Upper lobe of left lung (tissue), 6 donors: ENCODE data around the gene FBLN2. TPM values are rescaled to one million over a fixed set of nuclear protein-coding genes. Genes with fewer than 3 reads are reported as not detected.

ENCODE experiments used
- ATAC-seq, 2 donors: fragments of 200-7000 bp; cut with Tn5 transposase; one replicate each; pipeline ENCODE4 v1.9.1; 2022; ENCODE audit warnings: mild to moderate bottlenecking in 2 of 2, moderate library complexity in 2 of 2; ENCODE audit not compliant: low FRiP score in 2 of 2
- DNase-seq, 2 donors: peaks; one replicate each; pipeline ENCODE4 v3.0.0-alpha.2; 2019 to 2020
- H3K27ac ChIP-seq, 4 donors: fragments of 200-600 bp; sonication (generic); one replicate each; pipeline ENCODE4 v1.5.1; 2016 to 2019
- H3K27me3 ChIP-seq, 4 donors: fragments of 200-600 bp; sonication (generic); one replicate each; pipeline ENCODE4 v1.5.1; 2017 to 2019
- H3K36me3 ChIP-seq, 4 donors: fragments of 200-600 bp; sonication (generic); one replicate each; pipeline ENCODE4 v1.5.1; 2016 to 2019
- H3K4me1 ChIP-seq, 4 donors: fragments of 200-600 bp; sonication (generic); one replicate each; pipeline ENCODE4 v1.5.1; 2018 to 2019
- H3K4me3 ChIP-seq, 4 donors: fragments of 200-600 bp; sonication (generic); one replicate each; pipeline ENCODE4 v1.5.1; 2017 to 2019; ENCODE audit warnings: mild to moderate bottlenecking in 2 of 4, moderate library complexity in 1 of 4
- H3K9me3 ChIP-seq, 4 donors: fragments of 200-600 bp; sonication (generic); one replicate each; pipeline ENCODE4 v1.5.1; 2018 to 2019
- EP300 ChIP-seq, 4 donors: sonication (generic); formaldehyde crosslinking; IDR thresholded peaks; one replicate each; pipeline ENCODE4 v1.5.1; 2017; ENCODE audit warnings: antibody characterized with exemption in 4 of 4, control low read depth in 2 of 4
- POLR2A ChIP-seq, 4 donors: fragments of 450-650 bp; IDR thresholded peaks; one replicate each; pipeline ENCODE4 v1.5.1; 2016 to 2017; ENCODE audit warnings: antibody characterized with exemption in 4 of 4, mild to moderate bottlenecking in 2 of 4
- POLR2AphosphoS5 ChIP-seq, 2 donors: sonication (generic); formaldehyde crosslinking; IDR thresholded peaks; one replicate each; pipeline ENCODE4 v1.5.1; 2017; ENCODE audit warnings: antibody characterized with exemption in 2 of 2
- WGBS, 2 donors: methylation state at CpG; one replicate each; pipeline ENCODE4 v1.1.5; 2017 to 2018; 5-methylcytosine and 5-hydroxymethylcytosine counted together
- total RNA-seq, 6 donors: library from RNA; depleted of rRNA in 4 of 6; stranded (reverse); fragments of >200 nt in 4 of 6; gene quantifications; one replicate each; pipeline versions ENCODE4 v1.1.0 to v1.2.1, GENCODE V29; 2016 to 2021
- TF ChIP-seq, protein P1 (sequence below), 6 experiments: fragments of 450-650 bp in 4 of 6; fragments of 200-600 bp in 2 of 6; sonication (generic) in 2 of 6; IDR thresholded peaks; one replicate each; pipeline ENCODE4 v1.5.1; 2016 to 2019; ENCODE audit warnings: antibody characterized with exemption in 6 of 6
- donor health status: DM: no; HTN: no; CAD: no; lungs with moderate emphysema.
- donor health status: DM: no; HTN: yes; CAD: no; lungs with severe emphysema.

The FBLN2 gene
- total RNA-seq, 6 donors from 2014 or later, result 2.1 to 85.7 (median 19.5) TPM

DNA sequence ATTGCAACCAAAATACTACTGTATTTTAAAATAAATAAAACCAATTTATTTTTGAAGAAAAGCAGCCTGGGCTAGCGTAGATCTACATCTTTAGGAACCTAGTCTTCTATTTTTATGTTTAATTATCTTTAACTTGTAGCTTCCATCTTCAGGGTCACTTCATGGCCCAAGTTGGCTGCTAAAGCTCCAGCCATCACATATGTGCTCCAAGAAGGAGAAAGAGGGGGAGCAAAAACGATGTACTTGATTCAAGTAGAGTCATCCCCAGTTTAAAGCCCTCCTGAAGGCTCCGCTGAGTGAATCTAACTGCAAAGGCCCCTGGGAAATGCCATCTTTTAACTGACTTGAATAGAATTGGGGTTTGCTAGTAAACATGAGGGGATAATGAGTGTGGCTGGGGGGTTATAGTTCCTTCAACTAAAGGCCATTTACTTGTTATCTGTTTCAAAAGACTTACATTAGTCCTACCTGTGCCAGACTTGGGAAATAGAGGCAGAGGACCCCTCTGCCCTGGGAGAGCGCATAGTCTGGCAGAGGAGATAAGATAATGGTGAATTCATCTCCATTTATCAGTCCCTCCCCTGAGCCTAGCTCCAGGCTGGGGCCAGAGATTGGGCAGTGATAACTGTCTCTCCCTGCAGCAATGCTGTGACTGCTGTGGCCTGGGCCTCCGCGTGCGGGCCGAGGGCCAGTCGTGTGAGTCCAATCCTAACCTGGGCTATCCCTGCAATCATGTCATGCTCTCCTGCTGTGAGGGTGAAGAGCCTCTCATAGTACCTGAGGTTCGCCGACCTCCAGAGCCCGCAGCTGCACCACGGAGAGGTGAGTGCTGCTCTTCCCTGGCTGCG is 64.6 kb downstream of the FBLN2 start:
- Histone ChIP-seq H3K4me3 (no peak overlapping the region), H3K9me3 (no peaks in the 10 kb centered on the region), H3K27me3 (no peaks in the 10 kb centered on the region), H3K36me3 (no peaks in the 10 kb centered on the region), H3K27ac (no peak overlapping the region), H3K4me1 (no peaks in the 10 kb centered on the region)
- DNase-seq, result peak in 1 of 2 donors; percentile 65
- ATAC-seq, result no peak
- 88 to 93% methylated on average over 11 to 14 of the region's 14 CpGs for WGBS, 2 donors
- TF ChIP-seq, protein P1, sequence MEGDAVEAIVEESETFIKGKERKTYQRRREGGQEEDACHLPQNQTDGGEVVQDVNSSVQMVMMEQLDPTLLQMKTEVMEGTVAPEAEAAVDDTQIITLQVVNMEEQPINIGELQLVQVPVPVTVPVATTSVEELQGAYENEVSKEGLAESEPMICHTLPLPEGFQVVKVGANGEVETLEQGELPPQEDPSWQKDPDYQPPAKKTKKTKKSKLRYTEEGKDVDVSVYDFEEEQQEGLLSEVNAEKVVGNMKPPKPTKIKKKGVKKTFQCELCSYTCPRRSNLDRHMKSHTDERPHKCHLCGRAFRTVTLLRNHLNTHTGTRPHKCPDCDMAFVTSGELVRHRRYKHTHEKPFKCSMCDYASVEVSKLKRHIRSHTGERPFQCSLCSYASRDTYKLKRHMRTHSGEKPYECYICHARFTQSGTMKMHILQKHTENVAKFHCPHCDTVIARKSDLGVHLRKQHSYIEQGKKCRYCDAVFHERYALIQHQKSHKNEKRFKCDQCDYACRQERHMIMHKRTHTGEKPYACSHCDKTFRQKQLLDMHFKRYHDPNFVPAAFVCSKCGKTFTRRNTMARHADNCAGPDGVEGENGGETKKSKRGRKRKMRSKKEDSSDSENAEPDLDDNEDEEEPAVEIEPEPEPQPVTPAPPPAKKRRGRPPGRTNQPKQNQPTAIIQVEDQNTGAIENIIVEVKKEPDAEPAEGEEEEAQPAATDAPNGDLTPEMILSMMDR (IDR thresholded peaks at IDR 0.05), result no peak

DNA sequence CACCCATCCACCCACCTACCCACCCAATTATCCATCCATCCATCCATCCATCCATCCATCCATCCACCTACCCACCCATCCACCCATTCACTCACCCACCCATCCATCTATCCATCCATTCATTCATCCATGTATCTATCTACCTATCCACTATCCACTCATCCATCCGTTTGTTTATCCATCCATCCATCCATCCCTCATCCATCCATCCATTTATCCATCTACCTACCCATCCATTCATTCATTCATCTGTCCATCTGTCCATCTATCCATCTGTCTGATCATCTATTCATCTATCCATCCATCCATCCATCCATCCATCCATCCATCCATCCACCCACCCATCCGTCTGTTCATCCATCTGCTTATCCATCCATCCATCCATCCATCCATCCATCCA is 65.7 kb downstream of the FBLN2 start:
- H3K36me3 ChIP-seq, result no peaks in the 10 kb centered on the region
- no peaks in the 10 kb centered on the region for H3K27me3 ChIP-seq
- 85 to 91% methylated on average over 2 of the region's 2 CpGs for WGBS, 2 donors
- DNase-seq (no peak), ATAC-seq (no peak)
- no peaks in the 10 kb centered on the region for H3K9me3 ChIP-seq
- no peak overlapping the region for H3K4me3 ChIP-seq
- TF ChIP-seq, protein P1 (IDR thresholded peaks at IDR 0.05), result no peak
- TF ChIP-seq POLR2A (IDR thresholded peaks at IDR 0.05) (no peak), EP300 (IDR thresholded peaks at IDR 0.05) (no peak), POLR2AphosphoS5 (IDR thresholded peaks at IDR 0.05) (no peak)
- no peaks in the 10 kb centered on the region for H3K4me1 ChIP-seq
- H3K27ac ChIP-seq, result no peak overlapping the region

DNA sequence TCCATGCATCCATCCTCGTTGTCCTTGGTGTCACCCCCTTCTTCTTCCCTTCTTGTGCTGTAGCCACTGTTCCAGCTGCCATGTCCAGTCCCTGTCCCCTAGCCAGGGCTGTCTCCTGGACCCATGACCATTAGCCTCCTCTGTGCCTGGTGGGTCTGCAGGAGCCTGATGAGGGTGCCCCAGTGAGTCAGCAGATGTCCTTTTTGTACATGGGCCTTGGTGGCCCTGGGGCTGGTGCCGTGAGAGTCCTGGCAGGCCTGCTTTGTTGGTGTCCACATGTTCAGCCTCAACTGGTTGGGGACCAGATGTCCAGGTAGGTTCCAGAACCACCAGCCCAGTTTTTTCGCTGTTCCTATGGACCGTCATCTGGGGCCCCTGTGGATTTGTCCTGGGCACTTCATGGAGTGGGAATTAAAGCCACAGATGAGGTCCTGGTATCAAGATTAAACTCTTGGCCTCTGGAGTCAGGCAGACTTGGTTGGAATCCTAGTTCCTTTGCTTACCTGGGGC is 66.1 kb downstream of the FBLN2 start:
- Histone ChIP-seq H3K27me3 (no peaks in the 10 kb centered on the region), H3K4me3 (no peak overlapping the region), H3K36me3 (no peaks in the 10 kb centered on the region), H3K9me3 (no peaks in the 10 kb centered on the region), H3K27ac (no peak overlapping the region), H3K4me1 (no peaks in the 10 kb centered on the region)
- TF ChIP-seq EP300 (IDR thresholded peaks at IDR 0.05) (no peak), POLR2A (IDR thresholded peaks at IDR 0.05) (no peak), POLR2AphosphoS5 (IDR thresholded peaks at IDR 0.05) (no peak)
- TF ChIP-seq, protein P1 (IDR thresholded peaks at IDR 0.05), result no peak
- DNase-seq, result no peak
- ATAC-seq, result no peak
- 93 to 96% methylated on average over 3 to 4 of the region's 4 CpGs for WGBS, 2 donors

DNA sequence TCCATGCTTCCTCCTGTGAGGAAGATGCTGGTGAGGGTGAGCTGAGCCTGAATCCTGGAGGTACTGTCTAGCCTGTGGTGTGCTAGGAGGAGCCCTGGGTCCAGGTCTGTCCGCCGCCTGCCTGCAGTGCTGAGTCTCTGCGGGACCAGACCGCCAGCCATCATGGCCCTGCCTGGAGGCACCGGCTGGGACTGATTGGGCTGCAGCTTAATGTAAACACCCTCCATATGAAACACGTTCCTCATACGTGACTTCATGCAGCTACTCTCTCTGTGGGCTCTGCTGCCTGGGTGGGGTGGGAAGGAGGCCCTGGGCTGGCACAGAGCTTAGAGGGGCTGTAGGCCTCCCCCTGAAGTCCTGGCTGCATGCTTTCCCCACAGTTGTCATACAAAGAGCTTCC is 67.4 kb downstream of the FBLN2 start:
- Histone ChIP-seq H3K27me3 (no peaks in the 10 kb centered on the region), H3K4me3 (no peak overlapping the region), H3K4me1 (no peaks in the 10 kb centered on the region), H3K36me3 (no peaks in the 10 kb centered on the region), H3K9me3 (no peaks in the 10 kb centered on the region), H3K27ac (no peak overlapping the region)
- ATAC-seq, result no peak
- DNase-seq, result no peak
- 65 to 76% methylated on average over 5 to 7 of the region's 7 CpGs for WGBS, 2 donors
- TF ChIP-seq EP300 (IDR thresholded peaks at IDR 0.05) (no peak), POLR2A (IDR thresholded peaks at IDR 0.05) (no peak), POLR2AphosphoS5 (IDR thresholded peaks at IDR 0.05) (no peak)
- TF ChIP-seq, protein P1 (IDR thresholded peaks at IDR 0.05), result no peak
